DND-41 (cell line): ENCODE data around the gene CDH1.

Experiments used
- CTCF ChIP-seq: IDR thresholded peaks from 2 replicates; pipeline ENCODE4 v1.5.1; 2012; ENCODE audit warnings: borderline replicate concordance, low read length, moderate library complexity, mild to moderate bottlenecking; ENCODE audit not compliant: poor library complexity, severe bottlenecking; ENCODE audit errors: extremely low read depth
- EZH2 ChIP-seq: IDR thresholded peaks from 3 replicates; pipeline ENCODE4 v1.6.1; 2012; ENCODE audit warnings: borderline replicate concordance, low read depth, mild to moderate bottlenecking, moderate library complexity, low read length, inconsistent platforms; ENCODE audit not compliant: severe bottlenecking

- no peak for TF ChIP-seq CTCF
- TF ChIP-seq EZH2: no peak
Measured at GRCh38 chr16:68746951-68747350, 9.9 kb downstream of the CDH1 start.
